Fibroblast of pulmonary artery (primary cell): ENCODE results near the gene IQCH.

ENCODE experiments used
- DNase-seq: peaks from one replicate; pipeline ENCODE4 v3.0.0-alpha.2; 2010; ENCODE audit warnings: low read depth
- H3K4me3 ChIP-seq: replicated peaks from 2 replicates; pipeline ENCODE4 v1.5.1; 2011; ENCODE audit warnings: low read depth, mild to moderate bottlenecking, control low read depth, low read length, moderate library complexity
- CTCF ChIP-seq: IDR thresholded peaks from 2 replicates; pipeline ENCODE4 v1.5.1; 2011; ENCODE audit warnings: mild to moderate bottlenecking, control low read depth, low read length, inconsistent platforms; ENCODE audit errors: missing control alignments

Gene IQCH

DNA sequence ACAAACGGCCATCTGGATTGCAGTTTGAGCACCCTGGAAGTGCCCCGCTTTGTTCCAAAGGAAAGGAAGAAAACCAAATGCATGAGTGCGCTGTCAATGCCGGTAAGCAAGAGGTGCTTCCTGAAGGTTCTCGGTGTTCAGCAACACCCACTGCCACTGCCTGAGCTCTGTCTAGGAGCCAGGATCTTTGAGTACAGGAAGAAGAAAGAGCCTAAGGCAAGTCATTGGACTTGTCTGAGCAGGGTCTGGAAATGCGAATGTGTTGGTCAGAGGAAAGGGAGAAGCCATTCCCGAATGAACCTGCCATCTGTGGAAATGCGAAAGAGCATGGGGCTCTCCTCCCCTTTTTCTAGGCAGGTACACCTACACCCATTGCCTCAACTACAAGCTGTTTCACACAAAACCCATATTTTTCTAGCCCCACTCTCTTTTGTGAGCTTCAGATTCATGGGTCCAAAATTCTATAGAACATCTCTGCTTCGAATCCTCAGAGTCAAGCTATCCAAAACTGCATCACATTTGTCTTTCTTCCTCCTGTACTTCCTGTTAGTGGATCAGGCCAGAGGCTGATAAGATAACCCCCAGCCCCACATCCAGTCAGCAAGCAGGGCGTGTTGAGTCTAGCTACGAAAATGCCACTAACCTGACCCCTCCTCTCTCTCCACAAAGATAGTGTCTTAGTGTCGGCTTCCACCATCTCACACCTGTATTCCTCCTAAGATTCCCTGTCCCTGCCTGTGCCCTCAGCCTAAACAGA lies 210.8 kb downstream of the IQCH start:
- no peak for TF ChIP-seq CTCF

GRCh38 chr15:67468416-67468815 lies 213.8 kb downstream of the IQCH start:
- H3K4me3 ChIP-seq = no peak overlapping the region
- no peak for TF ChIP-seq CTCF
- DNase-seq = no peak

More for the DNA sequence above, 210.8 kb downstream of the IQCH start:
- no peak overlapping the region for H3K4me3 ChIP-seq
- DNase-seq = no peak

GRCh38 chr15:67469680-67470079 lies 215.1 kb downstream of the IQCH start:
- H3K4me3 ChIP-seq = no peak overlapping the region
- TF ChIP-seq CTCF = no peak
- DNase-seq = no peak

GRCh38 chr15:67472957-67473356 lies 218.4 kb downstream of the IQCH start:
- no peak for TF ChIP-seq CTCF
- no peak for DNase-seq
- H3K4me3 ChIP-seq = no peak overlapping the region

DNA sequence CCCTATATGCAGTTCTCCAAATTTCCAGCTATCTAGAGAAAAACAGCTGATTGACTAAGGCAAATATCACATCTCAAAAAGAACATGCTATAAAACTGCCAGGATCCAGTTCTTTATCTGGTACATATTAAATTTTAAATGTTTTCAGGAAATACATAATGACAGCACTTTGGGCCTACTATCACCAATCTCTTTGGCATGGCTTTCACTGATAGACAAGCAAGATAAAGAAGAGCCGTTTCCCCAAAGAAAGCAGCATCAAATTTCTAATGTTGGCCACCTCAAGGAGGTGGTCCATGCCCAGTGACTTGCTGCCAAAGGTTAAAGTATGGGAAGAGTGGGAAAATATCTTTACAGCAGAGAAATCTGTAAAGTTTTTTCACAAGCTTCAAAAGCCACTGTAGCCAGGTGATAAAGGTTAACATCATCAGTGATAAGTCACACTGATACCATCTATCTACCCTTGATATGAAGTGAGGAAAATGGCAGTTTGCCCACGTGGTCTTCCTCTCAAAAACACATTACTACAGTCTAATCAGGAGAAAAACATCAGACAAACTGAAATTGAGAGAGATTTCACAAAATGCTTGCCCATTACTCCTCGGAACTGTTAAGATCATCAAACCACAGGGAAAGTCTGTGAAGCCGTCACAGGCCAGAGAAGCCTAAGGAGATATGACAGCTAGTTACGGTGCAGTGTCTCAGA lies 220.0 kb downstream of the IQCH start:
- no peak overlapping the region for H3K4me3 ChIP-seq
- no peak for TF ChIP-seq CTCF
- DNase-seq = no peak

DNA sequence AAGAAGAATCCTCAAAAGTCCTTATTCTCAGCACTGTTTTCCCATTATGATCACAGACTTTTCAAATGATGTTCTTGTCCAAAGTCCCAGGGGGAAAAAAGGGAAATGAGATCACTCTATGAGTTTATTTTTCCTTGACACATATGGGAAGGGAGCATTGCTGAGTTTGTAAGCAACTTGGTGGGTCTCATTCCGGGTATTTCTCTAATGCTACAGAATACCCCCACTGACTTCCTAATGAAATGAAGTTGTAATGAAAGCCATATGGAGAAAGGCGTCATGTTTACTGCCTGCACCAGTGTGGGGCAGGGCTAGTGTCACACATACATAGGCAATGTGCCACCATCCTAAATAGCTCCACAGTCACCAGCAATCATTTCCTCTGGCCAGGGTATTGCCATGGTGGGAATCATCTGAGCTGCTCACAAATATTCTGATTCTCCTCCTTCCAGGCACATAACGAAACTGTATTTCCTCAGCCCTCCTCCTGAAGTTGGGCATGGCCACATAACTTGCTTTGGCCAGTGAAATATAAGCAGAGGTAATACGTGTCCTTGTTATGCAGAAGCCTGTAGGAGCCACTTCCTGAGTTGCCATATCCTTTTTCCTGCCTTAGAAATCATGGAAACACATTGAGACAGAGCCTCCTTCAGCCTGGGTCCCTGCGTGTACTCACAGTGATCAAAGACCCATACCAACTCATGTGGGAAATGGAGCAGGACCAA lies 225.4 kb downstream of the IQCH start:
- H3K4me3 ChIP-seq = no peak overlapping the region
- peak; percentile 7 for DNase-seq
- TF ChIP-seq CTCF = no peak
